ENCODE measurements around the gene LARGE1. TPM values are rescaled to one million over a fixed set of nuclear protein-coding genes. Genes with fewer than 3 reads are reported as not detected.

Gene LARGE1
- total and polyA plus RNA-seq, 4 donors = 25.6 to 45.6 (median 37.6) TPM

- no peak for DNase-seq (ENCODE audit: low read depth in 4 of 6, low spot score in 6 of 6)
- no peak overlapping the region for H3K27ac ChIP-seq (ENCODE audit: low read depth, low read length)
- WGBS (ENCODE audit: insufficient coverage) = 55% methylated on average over 2 of the region's 5 CpGs
- H3K36me3 ChIP-seq (ENCODE audit: control insufficient read depth, insufficient read depth, low read length) = no peaks in the 10 kb centered on the region
- H3K27me3 ChIP-seq (ENCODE audit: control insufficient read depth, insufficient read depth, low read length) = no peaks in the 10 kb centered on the region
- no peak overlapping the region for H3K4me3 ChIP-seq (ENCODE audit: low read depth, low read length)
- H3K4me1 ChIP-seq (ENCODE audit: control insufficient read depth, insufficient read depth, low read length) = no peaks in the 10 kb centered on the region
- no peaks in the 10 kb centered on the region for H3K9me3 ChIP-seq (ENCODE audit: control insufficient read depth, insufficient read depth, low read length)
Observed at GRCh38 chr22:33400891-33401290, 519.4 kb downstream of the LARGE1 start.

DNA sequence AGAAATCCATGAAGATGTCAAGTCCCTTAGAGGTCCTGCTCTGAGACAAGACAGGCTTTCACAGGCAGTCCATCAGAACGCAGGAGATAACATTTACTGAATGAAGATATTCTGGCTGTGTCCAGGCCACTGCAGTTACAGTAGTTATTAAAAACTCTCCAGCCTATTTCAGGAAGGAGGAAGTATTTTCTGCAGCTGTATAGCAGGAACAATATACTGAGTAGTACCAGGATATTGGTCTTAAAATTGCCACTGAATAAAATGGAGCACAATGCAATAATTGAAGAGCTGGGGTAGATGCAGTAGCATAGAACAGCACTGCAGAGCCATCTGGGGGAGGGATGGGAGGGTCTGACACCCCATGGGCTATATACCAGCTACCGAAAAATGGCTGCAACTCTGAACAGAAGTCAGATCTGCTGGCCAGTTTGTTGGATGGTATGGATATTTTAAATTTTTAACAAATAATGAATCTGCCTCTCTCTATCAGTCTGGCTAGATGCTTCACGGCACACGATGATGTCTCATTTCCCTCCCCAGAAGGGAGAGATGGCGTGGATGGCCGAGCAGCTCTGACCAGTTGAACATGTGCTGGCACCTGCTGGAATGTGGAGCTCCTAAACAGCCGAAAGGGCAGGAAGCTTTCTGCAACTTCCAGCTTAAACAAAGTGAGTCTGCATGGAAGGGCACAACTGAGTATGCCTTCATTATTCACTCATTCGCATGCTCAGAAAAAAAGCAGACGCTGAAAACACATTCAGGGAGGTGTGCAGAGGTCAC is 520.0 kb downstream of the LARGE1 start:
- no peak overlapping the region for H3K4me3 ChIP-seq (ENCODE audit: low read depth, low read length)
- H3K4me1 ChIP-seq (ENCODE audit: control insufficient read depth, insufficient read depth, low read length) = no peaks in the 10 kb centered on the region
- no peaks in the 10 kb centered on the region for H3K36me3 ChIP-seq (ENCODE audit: control insufficient read depth, insufficient read depth, low read length)
- H3K27me3 ChIP-seq (ENCODE audit: control insufficient read depth, insufficient read depth, low read length) = no peaks in the 10 kb centered on the region
- H3K9me3 ChIP-seq (ENCODE audit: control insufficient read depth, insufficient read depth, low read length) = no peaks in the 10 kb centered on the region
- DNase-seq (ENCODE audit: low read depth in 4 of 6, low spot score in 6 of 6) = no peak
- H3K27ac ChIP-seq (ENCODE audit: low read depth, low read length) = no peak overlapping the region
- 94% methylated on average over 5 of the region's 9 CpGs for WGBS (ENCODE audit: insufficient coverage)

- 100% methylated on average over 1 of the region's 4 CpGs for WGBS (ENCODE audit: insufficient coverage)
- Histone ChIP-seq H3K36me3 (ENCODE audit: control insufficient read depth, insufficient read depth, low read length) (no peaks in the 10 kb centered on the region), H3K4me3 (ENCODE audit: low read depth, low read length) (no peak overlapping the region), H3K4me1 (ENCODE audit: control insufficient read depth, insufficient read depth, low read length) (peaks cover 3% of the 10 kb centered on the region), H3K9me3 (ENCODE audit: control insufficient read depth, insufficient read depth, low read length) (no peaks in the 10 kb centered on the region), H3K27ac (ENCODE audit: low read depth, low read length) (no peak overlapping the region), H3K27me3 (ENCODE audit: control insufficient read depth, insufficient read depth, low read length) (no peaks in the 10 kb centered on the region)
- no peak for DNase-seq (ENCODE audit: low read depth in 4 of 6, low spot score in 6 of 6)
Observed at GRCh38 chr22:33397381-33397907, 522.8 kb downstream of the LARGE1 start.

DNA sequence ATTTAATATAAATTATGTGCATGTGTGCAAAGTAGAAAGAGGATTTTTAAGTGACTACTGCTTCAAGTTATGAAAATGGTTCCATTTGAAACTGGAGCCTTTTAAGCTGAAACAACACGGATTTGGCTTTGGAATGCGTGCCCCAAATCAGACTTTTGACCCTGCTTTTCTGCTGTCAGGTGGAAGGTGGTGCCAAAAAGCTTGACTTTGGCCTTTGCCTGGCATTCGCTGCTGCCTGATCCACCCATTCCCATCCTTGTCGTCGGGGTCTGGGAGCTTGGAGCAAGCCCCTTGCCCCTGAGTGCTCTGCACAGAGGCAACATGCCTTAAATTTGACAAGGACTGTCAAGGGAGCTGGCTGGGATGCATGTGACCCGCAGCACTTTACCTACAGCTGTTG is 526.8 kb downstream of the LARGE1 start:
- Histone ChIP-seq H3K4me3 (ENCODE audit: low read depth, low read length) (no peak overlapping the region), H3K27me3 (ENCODE audit: control insufficient read depth, insufficient read depth, low read length) (no peaks in the 10 kb centered on the region), H3K4me1 (ENCODE audit: control insufficient read depth, insufficient read depth, low read length) (peaks cover 3% of the 10 kb centered on the region), H3K27ac (ENCODE audit: low read depth, low read length) (no peak overlapping the region), H3K36me3 (ENCODE audit: control insufficient read depth, insufficient read depth, low read length) (no peaks in the 10 kb centered on the region), H3K9me3 (ENCODE audit: control insufficient read depth, insufficient read depth, low read length) (no peaks in the 10 kb centered on the region)
- 75% methylated on average over 5 of the region's 6 CpGs for WGBS (ENCODE audit: insufficient coverage)
- no peak for DNase-seq (ENCODE audit: low read depth in 4 of 6, low spot score in 6 of 6)

DNA sequence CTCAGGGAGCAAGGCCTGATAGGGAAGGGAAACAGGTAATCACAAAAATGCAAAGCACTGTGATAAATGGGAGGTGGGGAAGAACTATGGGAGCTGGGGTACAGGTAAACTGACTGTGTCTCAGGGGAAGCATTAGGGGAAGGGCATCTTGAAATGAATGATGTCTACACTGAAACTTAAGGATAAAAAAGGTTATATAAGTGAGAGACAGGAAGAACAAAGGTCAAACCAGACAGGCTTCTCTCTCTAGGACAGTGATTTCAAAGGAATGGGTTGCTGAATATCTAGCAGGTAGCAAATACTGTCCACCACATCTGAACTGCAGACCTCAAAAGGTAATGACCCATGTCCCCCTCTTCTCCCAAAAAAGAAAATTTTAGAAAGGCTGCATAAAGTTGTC is 529.0 kb downstream of the LARGE1 start:
- H3K4me3 ChIP-seq (ENCODE audit: low read depth, low read length) = no peak overlapping the region
- peaks cover 3% of the 10 kb centered on the region for H3K4me1 ChIP-seq (ENCODE audit: control insufficient read depth, insufficient read depth, low read length)
- no peak overlapping the region for H3K27ac ChIP-seq (ENCODE audit: low read depth, low read length)
- H3K36me3 ChIP-seq (ENCODE audit: control insufficient read depth, insufficient read depth, low read length) = no peaks in the 10 kb centered on the region
- no peaks in the 10 kb centered on the region for H3K9me3 ChIP-seq (ENCODE audit: control insufficient read depth, insufficient read depth, low read length)
- no peak for DNase-seq (ENCODE audit: low read depth in 4 of 6, low spot score in 6 of 6)
- no peaks in the 10 kb centered on the region for H3K27me3 ChIP-seq (ENCODE audit: control insufficient read depth, insufficient read depth, low read length)

DNA sequence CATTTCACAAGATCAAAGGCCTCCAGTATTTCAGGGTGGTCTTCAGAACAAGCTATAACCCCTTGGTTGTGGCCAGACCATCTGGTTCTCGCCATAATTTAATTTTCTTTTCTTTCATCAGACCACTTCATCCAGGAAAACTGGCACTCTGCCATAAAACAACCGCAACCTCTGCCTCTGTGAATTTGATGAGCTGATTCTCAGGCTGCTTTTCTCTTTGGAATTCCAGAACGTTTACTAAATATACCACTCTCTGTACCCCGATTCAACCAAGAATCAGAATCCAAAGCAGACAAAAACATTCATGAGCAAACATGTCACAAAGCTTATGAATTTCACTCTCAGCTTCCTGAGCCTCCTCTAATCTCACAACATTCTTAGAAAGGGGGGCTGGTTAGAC is 530.3 kb downstream of the LARGE1 start:
- H3K4me1 ChIP-seq (ENCODE audit: control insufficient read depth, insufficient read depth, low read length) = peaks cover 3% of the 10 kb centered on the region
- DNase-seq (ENCODE audit: low read depth in 4 of 6, low spot score in 6 of 6) = no peak
- H3K4me3 ChIP-seq (ENCODE audit: low read depth, low read length) = no peak overlapping the region
- WGBS (ENCODE audit: insufficient coverage) = 45% methylated on average over 2 of the region's 4 CpGs
- no peak overlapping the region for H3K27ac ChIP-seq (ENCODE audit: low read depth, low read length)
- H3K36me3 ChIP-seq (ENCODE audit: control insufficient read depth, insufficient read depth, low read length) = no peaks in the 10 kb centered on the region
- H3K27me3 ChIP-seq (ENCODE audit: control insufficient read depth, insufficient read depth, low read length) = no peaks in the 10 kb centered on the region
- H3K9me3 ChIP-seq (ENCODE audit: control insufficient read depth, insufficient read depth, low read length) = no peaks in the 10 kb centered on the region

DNA sequence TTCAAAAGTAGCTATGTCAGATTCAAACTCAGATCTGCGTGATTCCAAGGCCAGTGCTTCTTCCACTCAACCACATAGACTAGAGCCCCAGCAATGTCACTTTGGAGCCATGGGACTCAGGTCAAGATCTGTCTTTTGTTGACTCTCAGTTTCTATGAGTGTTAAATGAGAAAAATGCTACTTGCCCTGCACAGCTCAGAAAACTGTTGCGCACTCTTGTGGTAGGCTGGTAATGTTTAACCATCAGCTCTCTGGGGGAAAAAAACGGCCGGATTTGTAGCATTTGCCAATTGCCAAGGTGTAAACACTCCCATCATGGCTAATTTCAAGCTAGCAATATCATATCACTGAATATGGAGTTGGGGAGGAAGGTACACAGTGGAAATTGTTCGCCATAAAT is 534.0 kb downstream of the LARGE1 start:
- no peak overlapping the region for H3K4me3 ChIP-seq (ENCODE audit: low read depth, low read length)
- H3K36me3 ChIP-seq (ENCODE audit: control insufficient read depth, insufficient read depth, low read length) = no peaks in the 10 kb centered on the region
- no peaks in the 10 kb centered on the region for H3K9me3 ChIP-seq (ENCODE audit: control insufficient read depth, insufficient read depth, low read length)
- H3K27ac ChIP-seq (ENCODE audit: low read depth, low read length) = no peak overlapping the region
- no peaks in the 10 kb centered on the region for H3K4me1 ChIP-seq (ENCODE audit: control insufficient read depth, insufficient read depth, low read length)
- H3K27me3 ChIP-seq (ENCODE audit: control insufficient read depth, insufficient read depth, low read length) = no peaks in the 10 kb centered on the region
- DNase-seq (ENCODE audit: low read depth in 4 of 6, low spot score in 6 of 6) = no peak
- WGBS (ENCODE audit: insufficient coverage) = 100% methylated on average over 1 of the region's 5 CpGs

DNA sequence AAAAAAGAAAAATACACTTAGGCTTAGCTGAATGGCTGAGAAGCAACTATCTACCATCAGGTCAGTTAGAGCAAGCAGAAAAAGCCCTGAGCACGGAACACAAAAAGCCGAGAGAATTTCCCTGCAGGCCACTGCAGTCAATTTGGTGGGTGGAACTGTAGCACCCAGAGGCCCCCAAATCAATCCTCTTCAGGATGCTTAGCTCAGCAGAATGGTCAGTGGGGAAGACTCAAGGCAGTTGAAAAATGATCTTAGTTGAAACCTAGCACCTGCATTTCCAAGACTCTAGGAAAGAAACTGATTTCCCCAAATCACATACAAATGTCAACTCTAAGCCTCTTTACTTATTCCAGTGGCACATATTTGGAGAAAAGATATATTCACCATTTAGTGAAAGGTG is 534.7 kb downstream of the LARGE1 start:
- Histone ChIP-seq H3K36me3 (ENCODE audit: control insufficient read depth, insufficient read depth, low read length) (no peaks in the 10 kb centered on the region), H3K27me3 (ENCODE audit: control insufficient read depth, insufficient read depth, low read length) (no peaks in the 10 kb centered on the region), H3K4me3 (ENCODE audit: low read depth, low read length) (no peak overlapping the region), H3K9me3 (ENCODE audit: control insufficient read depth, insufficient read depth, low read length) (no peaks in the 10 kb centered on the region), H3K27ac (ENCODE audit: low read depth, low read length) (no peak overlapping the region), H3K4me1 (ENCODE audit: control insufficient read depth, insufficient read depth, low read length) (no peaks in the 10 kb centered on the region)
- WGBS (ENCODE audit: insufficient coverage) = 100% methylated on average over 2 of the region's 2 CpGs
- DNase-seq (ENCODE audit: low read depth in 4 of 6, low spot score in 6 of 6) = no peak

- Histone ChIP-seq H3K36me3 (ENCODE audit: control insufficient read depth, insufficient read depth, low read length) (no peaks in the 10 kb centered on the region), H3K27me3 (ENCODE audit: control insufficient read depth, insufficient read depth, low read length) (no peaks in the 10 kb centered on the region), H3K4me3 (ENCODE audit: low read depth, low read length) (no peak overlapping the region), H3K9me3 (ENCODE audit: control insufficient read depth, insufficient read depth, low read length) (no peaks in the 10 kb centered on the region), H3K27ac (ENCODE audit: low read depth, low read length) (no peak overlapping the region), H3K4me1 (ENCODE audit: control insufficient read depth, insufficient read depth, low read length) (no peaks in the 10 kb centered on the region)
- WGBS (ENCODE audit: insufficient coverage) = 83% methylated on average over 3 of the region's 8 CpGs
- no peak for DNase-seq (ENCODE audit: low read depth in 4 of 6, low spot score in 6 of 6)
Observed at GRCh38 chr22:33382436-33382835, 537.8 kb downstream of the LARGE1 start.

Data from spinal cord (tissue), 10 donors.